Stimulated activated CD8-positive, alpha-beta memory T cell treated with anti-CD3 and anti-CD28 coated beads, Interleukin-7, amount 100 ng/mL, for 24 hours (primary cell): ENCODE data around the gene ENGASE.
"Not testable (repeated sequence)": the region's sequence is repeated elsewhere in the genome, so short reads cannot be mapped to it uniquely, and the experiment has no call there.

Source experiments
- DNase-seq: peaks from one replicate; pipeline ENCODE4 v3.0.0-alpha.2; 2020; ENCODE audit warnings: low read depth

The ENGASE gene

DNA sequence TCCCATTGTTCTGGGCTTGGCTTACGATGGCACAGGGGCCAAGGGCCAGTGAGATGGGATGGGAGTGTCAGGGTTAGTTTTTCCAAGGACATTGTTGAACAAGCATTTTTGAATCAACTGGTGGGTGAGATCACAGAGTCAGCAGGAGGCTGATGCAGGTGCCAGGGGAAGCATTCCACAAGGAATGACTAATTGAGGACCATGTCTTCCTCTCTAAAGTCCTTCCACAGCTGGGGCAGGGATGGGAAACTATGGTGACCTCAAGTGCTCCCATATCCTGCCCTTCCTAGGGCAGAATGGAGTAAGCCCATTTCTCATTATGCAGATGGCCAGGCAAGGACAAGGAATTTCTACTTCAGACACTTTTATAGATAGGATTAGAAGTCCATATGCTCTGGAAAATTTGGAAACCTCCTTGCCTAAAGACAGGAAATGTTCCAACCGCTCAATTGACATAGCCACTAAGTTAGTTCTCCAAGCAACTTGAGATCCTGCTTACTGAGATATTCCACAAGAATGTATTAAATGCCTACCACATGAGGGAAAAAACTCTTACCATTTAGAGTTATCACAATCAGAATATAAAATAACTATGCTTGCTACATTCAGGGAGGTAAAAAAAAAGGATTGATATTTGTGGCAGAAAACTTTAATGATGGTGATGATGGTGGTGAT is 21.2 kb upstream of the ENGASE start:
- DNase-seq: no peak

DNA sequence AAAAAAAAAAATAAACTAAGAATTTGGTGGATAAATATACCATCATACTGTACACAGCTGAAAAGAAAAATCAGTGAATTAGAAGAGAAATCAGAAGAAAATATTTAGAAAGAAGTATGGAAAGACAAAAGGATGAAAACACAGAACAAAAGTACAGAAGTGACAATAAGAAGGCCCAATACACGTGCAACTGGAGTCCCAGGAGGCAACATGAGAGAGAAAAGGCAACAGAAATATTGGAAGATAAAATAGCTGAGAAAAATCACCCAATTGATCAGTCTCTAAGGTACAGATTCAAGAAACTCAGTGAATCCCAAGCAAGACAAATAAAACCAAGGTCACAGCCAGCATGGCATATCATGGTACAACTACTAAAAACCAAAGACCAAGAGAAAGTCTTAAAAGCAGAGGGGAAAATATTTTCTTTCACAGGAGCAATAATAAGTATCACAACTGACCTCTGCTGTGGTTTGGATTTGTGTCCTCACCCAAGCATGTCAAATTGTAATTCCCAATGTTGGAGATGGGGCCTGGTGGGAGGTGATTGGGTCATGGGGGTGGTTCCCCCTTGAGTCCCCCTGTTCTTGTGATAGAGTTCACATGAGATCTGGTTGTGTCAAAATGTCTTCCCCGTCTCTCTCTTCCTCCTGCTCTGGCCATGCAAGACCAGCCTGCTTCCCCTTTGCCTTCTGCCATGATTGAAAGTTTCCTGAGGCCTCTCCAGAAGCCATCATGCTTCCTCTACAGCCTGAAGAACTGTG is 20.2 kb upstream of the ENGASE start:
- DNase-seq: no peak

DNA sequence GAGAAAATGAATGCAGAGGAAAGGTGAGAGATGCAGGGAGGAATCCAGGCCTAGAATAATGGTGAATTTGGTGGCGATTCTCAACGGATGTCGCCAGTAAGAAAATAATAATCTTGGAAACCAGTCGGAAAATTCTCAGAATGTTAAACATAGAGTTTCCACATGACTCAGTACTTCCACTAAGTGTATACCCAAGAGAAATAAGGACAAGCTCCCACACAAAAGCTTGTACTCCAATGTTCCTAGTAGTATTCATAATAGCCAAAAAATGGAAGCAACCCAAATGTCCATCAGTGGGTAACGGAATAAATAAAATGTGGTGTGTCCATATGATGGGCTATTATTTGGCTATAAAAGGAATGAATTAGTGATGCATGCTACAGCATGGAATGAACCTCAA is 19.4 kb upstream of the ENGASE start:
- no peak for DNase-seq

DNA sequence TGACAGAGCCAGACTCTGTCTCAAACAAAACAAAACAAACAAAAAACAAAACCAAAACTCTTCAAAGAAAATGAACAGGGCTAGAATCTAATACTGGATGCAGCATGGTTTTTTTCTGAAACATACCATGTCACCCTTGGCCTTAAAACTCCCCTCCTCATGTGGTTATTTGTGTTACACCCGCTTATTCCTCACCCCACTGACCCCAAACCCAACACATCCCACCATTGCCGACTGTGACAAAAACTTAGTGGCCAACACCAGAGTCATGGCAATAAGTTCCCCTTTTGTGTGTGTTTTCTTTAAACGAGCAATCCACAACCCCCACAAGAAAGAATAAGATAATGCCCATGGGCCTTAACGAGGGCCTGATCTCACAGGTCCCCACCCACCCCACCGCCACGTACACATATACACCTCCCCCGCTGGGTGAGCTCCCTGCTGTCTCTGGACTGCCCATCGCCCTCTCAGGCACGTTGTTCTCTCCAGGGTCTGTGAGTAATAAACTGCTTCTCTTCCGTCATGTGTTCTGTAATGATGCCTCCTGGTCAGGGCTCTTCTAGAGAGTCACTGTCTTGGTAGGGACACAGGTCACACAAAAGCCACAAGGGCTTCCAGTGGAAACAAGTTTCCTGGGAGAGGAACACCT is 16.8 kb upstream of the ENGASE start:
- DNase-seq: no peak

DNA sequence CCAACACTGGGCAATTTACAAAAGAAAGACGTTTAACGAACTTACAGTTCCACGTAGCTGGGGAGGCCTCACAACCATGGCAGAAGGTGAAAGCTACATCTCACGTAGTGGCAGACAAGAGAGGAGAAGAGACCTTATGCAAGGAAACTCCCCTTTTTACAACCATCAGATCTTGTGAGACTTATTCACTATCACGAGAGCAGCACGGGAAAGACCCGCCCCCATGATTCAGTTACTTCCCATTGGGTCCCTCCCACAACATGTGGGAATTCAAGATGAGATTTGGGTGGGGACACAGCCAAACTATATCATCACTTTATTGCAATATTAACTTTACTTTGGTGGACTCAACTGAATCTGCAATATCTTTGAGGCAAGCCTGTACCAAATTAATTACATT is 11.9 kb upstream of the ENGASE start:
- no peak for DNase-seq

DNA sequence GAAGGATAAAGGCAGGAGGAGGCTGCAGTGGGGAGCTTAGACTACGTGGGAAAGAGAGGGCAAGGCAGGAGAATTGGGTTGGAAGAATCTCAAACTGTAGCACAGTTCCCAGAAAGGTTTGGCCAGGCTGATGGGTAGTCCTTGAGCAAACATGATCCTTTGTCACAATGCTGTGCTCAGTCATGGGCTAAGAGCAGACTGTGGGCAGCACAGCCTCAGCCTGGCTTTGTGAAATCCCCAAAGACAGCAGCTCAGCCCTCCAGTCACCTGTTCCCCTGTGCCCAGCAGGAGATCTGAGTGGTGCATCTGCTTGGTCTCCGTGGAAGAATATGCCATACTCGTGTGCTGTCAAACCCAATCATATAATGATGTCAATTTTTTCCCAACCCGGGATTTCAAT is 10.6 kb upstream of the ENGASE start:
- DNase-seq: no peak

DNA sequence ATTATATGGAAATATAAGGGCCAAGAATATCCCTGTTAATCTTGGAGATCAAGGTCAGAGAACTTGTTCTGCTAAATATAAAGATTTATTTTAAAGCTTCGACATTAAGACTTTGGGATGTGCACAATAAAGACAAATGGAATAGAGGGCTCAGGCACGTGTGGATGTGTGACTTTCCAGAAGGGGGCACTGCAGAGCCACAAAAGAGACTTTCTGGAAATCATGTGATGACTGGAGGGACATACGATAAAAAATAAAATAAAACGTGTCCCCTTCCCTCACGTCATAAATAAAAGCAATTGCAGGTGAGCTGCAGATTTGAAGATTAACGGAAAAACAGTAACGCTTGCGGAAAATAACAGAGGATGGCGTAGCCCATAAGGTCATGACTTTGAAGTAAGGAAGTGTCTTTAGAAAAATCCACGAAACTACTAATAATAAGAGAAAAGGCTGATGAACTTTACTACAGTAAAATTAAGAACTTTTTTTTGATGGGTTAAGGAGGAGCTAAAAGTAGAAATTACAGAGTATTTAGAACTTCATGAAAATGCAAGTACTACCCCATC is 9.4 kb upstream of the ENGASE start:
- peak; percentile 30 for DNase-seq

DNA sequence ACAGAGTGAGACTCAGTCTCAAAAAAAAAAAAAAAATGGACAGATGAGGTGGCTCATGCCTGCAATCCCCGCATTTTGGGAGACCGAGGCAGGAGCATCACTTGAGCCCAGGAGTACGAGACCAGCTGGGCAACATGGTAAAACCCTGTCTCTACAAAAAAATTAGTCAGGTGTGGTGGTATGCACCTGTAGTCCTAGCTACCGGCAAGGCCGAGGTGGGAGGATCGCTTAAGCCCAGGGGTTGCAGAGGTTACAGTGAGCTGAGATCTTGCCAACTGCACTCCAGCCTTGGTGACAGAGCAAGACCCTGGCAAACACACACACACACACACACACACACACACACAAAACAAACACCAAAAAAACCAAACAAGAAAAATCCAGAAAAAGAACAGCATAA is 7.7 kb upstream of the ENGASE start:
- DNase-seq: no peak

DNA sequence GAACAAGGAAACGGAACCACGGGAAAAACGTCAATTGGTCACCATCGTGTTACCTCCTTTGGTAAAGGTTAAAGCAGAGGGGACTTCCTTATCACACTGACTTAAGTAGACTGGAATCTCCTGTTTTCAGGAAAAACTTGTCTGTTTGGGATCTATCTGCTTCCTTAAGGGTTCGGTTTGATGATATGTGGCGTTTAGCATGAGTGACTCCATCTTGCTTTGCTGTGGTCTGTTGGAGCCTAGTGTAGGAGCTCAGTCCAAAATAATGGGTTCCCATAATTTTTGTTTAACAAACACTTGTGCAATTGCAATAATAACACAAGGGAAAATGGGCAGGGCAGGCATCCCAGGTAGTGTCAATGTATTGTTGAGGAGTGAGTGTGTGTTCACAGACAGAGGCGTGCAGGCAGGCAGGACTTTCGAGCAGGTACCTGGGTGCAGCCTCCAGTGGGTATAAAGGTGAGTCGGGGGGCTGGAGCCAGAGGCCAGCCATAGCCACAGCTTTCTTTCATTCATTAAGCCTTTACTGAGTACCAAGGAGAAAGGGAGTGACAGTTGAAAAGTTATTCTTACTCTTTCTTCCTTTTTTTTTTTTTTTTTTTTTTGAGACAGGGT is 4.3 kb upstream of the ENGASE start:
- no peak for DNase-seq

DNA sequence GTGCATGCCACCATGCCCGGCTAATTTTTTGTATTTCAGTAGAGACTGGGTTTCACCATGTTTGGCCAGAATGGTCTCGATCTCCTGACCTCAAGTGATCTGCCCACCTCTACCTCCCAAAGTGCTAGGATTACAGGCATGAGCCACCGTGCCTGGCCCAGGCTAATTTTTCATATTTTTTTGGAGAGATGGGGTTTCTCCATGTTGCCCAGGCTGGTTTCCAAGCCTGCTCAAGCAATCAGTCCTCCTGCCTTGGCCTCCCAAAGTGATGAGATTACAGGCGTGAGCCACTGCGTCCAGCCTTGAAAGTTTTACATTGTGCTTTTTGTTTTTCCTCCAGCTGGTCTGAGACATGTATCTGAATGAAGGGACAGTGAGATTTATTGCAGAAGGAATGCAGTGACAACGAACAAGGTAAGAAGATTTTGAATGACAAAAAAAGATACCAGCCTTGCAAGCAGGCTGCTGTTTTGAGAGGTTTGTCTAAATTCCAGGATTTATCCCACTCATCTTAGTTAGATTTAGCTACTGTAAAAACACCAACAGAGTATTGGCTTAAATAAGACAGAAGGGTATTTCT is 3.4 kb upstream of the ENGASE start:
- no peak for DNase-seq

DNA sequence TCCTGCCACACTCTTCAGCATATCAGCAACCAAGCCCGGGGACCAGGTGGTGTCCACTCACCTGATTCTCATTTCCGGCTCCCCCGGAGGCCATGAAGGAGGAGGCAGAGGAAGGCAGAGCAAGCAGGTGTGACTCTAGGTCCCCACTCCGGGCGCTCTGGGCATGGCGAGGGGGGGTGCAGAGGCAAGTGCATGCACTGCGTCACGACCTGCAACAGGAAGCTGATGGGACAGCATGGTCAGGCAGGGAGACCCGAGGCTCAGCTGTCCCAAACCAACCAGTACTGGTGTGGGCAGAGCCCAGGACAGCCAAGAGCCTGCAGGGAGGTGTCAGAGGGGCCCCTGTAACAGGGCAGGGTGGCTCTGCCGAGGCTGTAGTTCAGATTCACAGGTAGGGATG is 2.1 kb upstream of the ENGASE start:
- DNase-seq: no peak

DNA sequence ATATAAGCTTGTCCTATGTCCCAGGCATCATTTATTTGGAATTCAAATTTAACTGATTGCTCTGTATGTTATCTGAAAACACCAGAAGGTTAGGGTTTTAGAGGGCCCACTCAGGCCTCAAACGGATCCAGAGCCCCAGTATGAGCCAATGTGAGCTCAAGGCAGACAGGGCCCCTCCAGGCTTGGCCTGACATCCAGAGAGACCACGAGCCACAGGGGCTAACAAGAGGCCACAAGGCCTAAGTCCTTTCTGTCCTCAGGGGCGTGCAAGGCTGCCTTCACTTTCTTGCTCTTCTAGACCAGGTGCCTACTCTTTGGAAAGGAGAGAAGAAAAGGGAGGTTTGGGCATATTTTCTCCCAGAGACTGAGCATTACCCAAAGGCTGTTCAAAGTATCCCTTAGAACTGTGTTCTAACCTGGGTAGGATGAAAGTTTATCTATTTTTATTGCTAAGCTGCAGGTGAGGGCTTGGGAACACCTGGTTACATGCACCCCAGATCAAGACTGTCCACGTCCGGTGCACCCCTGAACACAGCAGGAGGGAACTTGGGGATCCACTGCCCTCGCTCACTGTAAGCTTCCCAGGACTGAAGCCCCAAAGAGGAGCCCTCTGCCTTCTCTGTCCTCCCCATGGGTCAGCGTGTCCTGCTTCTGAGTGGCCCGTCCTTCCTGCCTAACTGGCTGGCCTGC is 1.5 kb upstream of the ENGASE start:
- DNase-seq: no peak

DNA sequence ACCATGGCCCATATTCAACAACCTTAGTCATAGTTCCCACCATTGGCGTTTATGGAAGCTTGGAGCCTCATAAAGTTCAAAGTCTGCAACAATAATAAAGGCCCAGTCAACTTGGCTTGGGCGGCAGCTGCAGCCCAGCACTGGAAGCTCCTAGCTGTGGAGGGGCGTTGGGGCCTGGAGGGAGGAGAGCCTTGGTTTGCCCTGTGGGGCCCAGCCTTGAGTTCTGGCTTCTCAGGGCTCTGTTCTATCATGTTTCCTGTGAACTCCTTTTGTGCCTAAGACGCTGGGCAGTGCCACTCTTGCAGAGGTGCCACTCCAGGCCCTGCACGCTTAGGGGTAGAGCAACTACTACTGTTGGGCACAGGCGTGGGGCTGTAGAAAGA is 927 bp upstream of the ENGASE start:
- no peak for DNase-seq

DNA sequence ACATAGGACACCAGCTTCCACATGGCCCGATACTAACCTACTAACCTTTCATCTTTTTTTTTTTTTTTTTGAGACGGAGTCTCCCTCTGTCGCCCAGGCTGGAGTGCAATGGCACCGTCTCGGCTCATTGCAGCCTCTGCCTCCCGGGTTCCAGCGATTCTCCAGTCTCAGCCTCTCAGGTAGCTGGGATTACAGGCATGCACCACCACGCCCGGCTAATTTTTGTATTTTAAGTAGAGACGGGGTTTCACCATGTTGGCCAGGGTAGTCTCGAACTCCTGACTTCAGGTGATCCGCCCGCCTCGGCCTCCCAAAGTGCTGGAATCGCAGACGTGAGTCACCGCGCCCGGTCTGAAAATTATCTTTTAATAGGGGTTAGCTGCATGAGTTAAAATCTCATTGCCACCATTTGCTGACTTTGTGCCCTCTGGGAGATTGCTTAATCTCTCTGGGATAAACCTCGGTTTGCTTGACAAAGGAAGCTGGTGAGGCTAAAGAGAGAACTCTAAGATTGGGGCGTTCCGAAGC is 439 bp upstream of the ENGASE start:
- DNase-seq: not testable (repeated sequence)

DNA sequence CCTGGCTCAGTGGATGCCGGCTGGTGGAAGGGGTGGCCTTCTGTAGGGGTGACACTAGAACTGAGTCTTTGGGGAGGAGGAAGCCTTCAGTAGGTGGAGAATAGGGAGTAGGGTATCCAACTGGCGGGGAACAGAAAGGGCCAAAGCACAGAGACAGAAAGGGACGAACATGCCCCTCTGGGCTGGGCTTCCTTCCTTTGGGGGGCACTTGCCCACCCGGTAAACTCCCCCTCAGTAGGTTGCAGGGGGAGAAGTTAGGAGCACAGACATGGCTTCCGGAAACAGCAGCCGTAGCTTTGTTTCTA is 774 bp downstream of the ENGASE start:
- DNase-seq: no peak

DNA sequence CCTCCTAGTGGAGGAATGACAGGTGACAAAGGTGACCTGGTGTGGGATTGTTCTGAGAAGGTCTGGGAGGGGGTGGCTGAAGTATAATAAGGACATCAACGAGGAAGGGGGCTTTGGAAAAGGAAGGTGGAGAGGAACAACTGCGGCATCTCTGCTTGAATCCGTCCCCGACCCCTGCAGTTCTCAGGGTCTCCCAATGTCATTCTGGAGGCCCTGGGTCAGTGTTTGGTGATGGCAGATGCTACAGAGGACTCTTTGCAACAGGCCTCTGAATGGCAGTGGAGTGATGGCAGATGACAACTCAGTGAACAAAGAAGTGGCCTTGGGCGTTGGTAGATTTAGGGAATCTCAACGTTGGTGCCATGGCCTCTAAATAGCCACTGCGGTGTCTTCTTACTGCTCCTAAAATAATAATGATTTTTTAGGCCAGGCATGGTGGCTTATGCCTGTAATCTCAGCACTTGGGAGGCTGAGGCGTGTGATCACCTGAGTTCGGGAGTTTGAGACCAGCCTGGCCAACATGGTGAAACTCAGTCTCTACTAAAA is 1.3 kb downstream of the ENGASE start:
- DNase-seq: no peak

DNA sequence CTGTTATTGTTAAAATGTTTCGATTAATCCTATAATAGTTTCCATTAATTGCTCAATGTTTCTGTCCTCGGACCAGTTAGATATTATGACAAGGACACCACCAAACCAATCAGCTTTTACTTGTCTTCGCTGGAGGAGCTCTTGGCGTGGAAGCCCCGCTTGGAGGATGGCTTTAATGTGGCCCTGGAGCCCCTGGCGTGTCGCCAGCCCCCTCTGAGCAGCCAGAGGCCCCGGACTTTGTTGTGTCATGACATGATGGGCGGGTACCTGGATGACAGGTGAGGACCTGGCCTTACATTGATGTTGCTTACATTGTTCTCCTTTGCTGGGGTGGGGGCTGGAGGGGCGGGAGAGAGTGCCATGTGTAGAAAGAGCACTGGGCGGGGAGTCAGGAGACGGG is 3.0 kb downstream of the ENGASE start:
- DNase-seq: no peak

DNA sequence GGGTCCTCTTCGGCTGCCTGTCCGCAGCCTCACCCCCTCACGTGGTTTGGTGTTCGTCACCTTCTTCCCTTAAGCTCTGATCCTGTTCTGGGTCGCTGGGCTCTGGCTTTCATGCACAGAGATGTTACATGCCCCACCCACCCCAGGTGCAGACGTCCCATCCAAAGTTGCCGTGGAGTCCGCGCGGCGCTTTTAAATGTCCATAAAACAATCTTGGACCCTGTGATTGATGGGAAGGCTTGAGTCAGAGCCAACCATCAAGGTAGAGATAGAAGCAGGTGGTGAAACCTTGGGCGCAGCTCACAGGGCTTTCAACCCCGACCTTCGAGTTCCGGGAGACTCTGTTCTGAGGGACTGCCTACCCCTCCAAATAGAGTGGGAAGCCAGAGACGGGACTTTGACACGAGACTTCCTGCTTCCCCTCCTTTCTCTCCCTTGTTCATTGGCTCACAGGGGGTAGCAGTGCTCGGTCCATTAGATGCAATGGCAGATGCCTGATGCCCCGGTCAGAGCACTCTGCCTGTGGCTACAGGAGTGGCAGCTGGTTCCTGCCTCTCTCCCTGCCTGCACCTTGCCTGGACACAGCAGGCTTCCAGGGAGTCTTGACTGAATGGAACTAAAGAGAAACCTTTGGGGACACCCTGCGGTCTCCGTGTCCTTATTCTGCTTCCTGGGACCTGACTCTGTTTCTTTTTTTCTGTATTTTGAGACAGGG is 4.0 kb downstream of the ENGASE start:
- DNase-seq: no peak

DNA sequence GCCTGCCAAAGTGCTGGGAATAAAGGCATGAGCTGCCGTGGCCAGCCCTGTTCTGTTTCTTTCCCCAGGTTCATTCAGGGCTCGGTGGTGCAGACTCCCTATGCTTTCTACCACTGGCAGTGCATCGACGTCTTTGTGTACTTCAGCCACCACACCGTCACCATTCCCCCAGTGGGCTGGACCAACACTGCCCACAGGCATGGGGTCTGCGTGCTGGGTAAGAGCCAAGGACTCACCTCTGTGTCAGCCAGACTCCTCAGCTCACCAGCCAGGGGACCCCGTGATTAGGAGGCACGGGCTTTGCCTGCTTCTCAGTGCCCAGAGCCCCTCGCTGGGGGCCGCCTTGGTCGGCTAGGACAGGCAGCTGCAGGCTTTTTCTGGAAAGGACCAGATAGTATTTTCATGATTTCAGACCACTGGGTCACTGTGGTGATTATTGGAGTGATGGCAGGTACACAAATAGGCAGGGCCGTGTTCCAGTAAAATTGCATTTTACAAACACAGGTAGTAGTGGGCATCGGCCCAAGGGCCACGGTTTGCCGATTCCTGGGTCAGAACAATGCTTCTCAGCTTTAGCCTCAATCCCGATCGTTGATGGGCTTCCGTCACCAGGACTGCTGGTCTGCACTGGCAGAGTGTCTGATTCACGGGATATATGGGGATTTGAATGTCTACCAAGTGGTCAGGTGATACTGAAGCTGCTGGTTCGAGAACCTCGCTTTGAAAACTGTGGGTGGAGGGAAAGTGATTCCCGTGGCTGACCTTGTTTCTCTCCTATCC is 5.0 kb downstream of the ENGASE start:
- no peak for DNase-seq

DNA sequence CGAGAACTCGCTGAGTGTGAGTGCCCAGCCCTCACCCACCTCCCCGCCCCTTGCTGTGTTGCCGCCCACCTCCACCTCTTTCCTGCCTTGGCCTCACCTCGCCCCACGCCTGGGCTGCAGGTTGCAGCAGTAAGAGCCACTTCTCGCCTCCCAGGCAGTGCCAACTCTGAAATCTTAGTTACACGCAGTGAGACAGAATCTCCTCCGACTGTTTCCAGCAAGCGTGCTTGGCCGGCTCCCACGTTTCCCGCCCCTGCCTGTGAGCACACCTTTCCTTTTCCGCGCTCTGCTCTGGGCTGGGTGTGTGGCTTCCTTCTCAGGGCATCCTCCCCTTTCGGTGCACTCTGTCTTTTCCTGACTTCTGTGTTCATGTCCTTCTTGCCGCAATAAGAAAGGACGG is 5.7 kb downstream of the ENGASE start:
- no peak for DNase-seq
